ENCODE results near the gene COL4A3. TPM values are rescaled to one million over a fixed set of nuclear protein-coding genes. Genes with fewer than 3 reads are reported as not detected.

Gene COL4A3
- polyA plus RNA-seq, 3 donors, result 0.03 TPM; not detected in 2

- H3K27ac Mint-ChIP-seq, result no peak overlapping the region
- Histone ChIP-seq H3K4me3 (replicated peaks in 1 of 3; ENCODE audit: low read depth in 2 of 3, low read length in 3 of 3) (no peak overlapping the region), H3K9ac (ENCODE audit: insufficient read depth, low read length, poor library complexity, severe bottlenecking) (no peak overlapping the region), H3K27me3 (ENCODE audit: control insufficient read depth in 2 of 2, insufficient read depth in 2 of 2, low read length in 2 of 2) (peaks cover 32 to 41% of the 10 kb centered on the region in 2 donors), H3K27ac (ENCODE audit: low read depth in 1 of 2, low read length in 2 of 2) (no peak overlapping the region), H2AFZ (ENCODE audit: insufficient read depth, low read depth, low read length, poor library complexity, severe bottlenecking) (no peak overlapping the region), H3K4me1 (ENCODE audit: control insufficient read depth in 1 of 2, insufficient read depth in 2 of 2, low read length in 2 of 2) (no peaks in the 10 kb centered on the region), H3K4me2 (replicated peaks; ENCODE audit: extremely low read depth, low read length, poor library complexity, severe bottlenecking) (no peak overlapping the region), H3K9me3 (replicated peaks in 1 of 2; ENCODE audit: control insufficient read depth in 1 of 2, insufficient read depth in 1 of 2, low read length in 2 of 2) (peaks cover 0 to 4% of the 10 kb centered on the region in 2 donors), H4K20me1 (ENCODE audit: insufficient read depth, low read length) (no peaks in the 10 kb centered on the region), H3K79me2 (ENCODE audit: insufficient read depth, low read length) (no peaks in the 10 kb centered on the region), H3K36me3 (replicated peaks in 1 of 2; ENCODE audit: control insufficient read depth in 1 of 2, insufficient read depth in 2 of 2, low read length in 2 of 2) (no peaks in the 10 kb centered on the region)
- WGBS (ENCODE audit: insufficient coverage), result no CpG with 5 or more reads among the region's 2 CpGs
- H3K27me3 Mint-ChIP-seq (ENCODE audit: low read depth in 3 of 3), result peaks cover 34 to 46% (median 42%) of the 10 kb centered on the region in 3 donors
- no peak overlapping the region for H3K4me3 Mint-ChIP-seq
- intact Hi-C loops (cut with micrococcal nuclease), result no loop called here
- TF ChIP-seq CTCF (IDR thresholded peaks at IDR 0.05), result no peak
- H3K9me3 Mint-ChIP-seq, result peaks cover 0 to 3% (median 0%) of the 10 kb centered on the region in 7 donors
- no peak for DNase-seq
- no peaks in the 10 kb centered on the region for H3K36me3 Mint-ChIP-seq
- H3K4me1 Mint-ChIP-seq, result no peaks in the 10 kb centered on the region
Observed at GRCh38 chr2:227160164-227160563, 4.3 kb upstream of the COL4A3 start.

GRCh38 chr2:227161947-227162346 lies 2.5 kb upstream of the COL4A3 start:
- intact Hi-C loops (cut with micrococcal nuclease), result no loop called here
- no peak for DNase-seq
- H4K20me1 ChIP-seq (ENCODE audit: insufficient read depth, low read length), result no peaks in the 10 kb centered on the region
- peaks cover 50 to 60% (median 54%) of the 10 kb centered on the region in 3 donors for H3K27me3 Mint-ChIP-seq (ENCODE audit: low read depth in 3 of 3)
- TF ChIP-seq CTCF (IDR thresholded peaks at IDR 0.05), result no peak
- no peaks in the 10 kb centered on the region for H3K4me1 Mint-ChIP-seq
- H3K9ac ChIP-seq (ENCODE audit: insufficient read depth, low read length, poor library complexity, severe bottlenecking), result no peak overlapping the region
- H3K9me3 ChIP-seq (replicated peaks in 1 of 2; ENCODE audit: control insufficient read depth in 1 of 2, insufficient read depth in 1 of 2, low read length in 2 of 2), result peaks cover 0 to 4% of the 10 kb centered on the region in 2 donors
- H3K36me3 Mint-ChIP-seq, result no peaks in the 10 kb centered on the region
- H3K36me3 ChIP-seq (replicated peaks in 1 of 2; ENCODE audit: control insufficient read depth in 1 of 2, insufficient read depth in 2 of 2, low read length in 2 of 2), result no peaks in the 10 kb centered on the region
- H3K27ac ChIP-seq (ENCODE audit: low read depth in 1 of 2, low read length in 2 of 2), result no peak overlapping the region
- peaks cover 0 to 5% (median 0%) of the 10 kb centered on the region in 7 donors for H3K9me3 Mint-ChIP-seq
- peak overlapping the region in 1 of 2 donors; percentile 60 for H3K4me3 Mint-ChIP-seq
- no peaks in the 10 kb centered on the region for H3K79me2 ChIP-seq (ENCODE audit: insufficient read depth, low read length)
- no peak overlapping the region for H2AFZ ChIP-seq (ENCODE audit: insufficient read depth, low read depth, low read length, poor library complexity, severe bottlenecking)
- H3K4me3 ChIP-seq (replicated peaks in 1 of 3; ENCODE audit: low read depth in 2 of 3, low read length in 3 of 3), result no peak overlapping the region
- no peaks in the 10 kb centered on the region for H3K4me1 ChIP-seq (ENCODE audit: control insufficient read depth in 1 of 2, insufficient read depth in 2 of 2, low read length in 2 of 2)
- H3K27me3 ChIP-seq (ENCODE audit: control insufficient read depth in 2 of 2, insufficient read depth in 2 of 2, low read length in 2 of 2), result peaks cover 48 to 59% of the 10 kb centered on the region in 2 donors
- no peak overlapping the region for H3K27ac Mint-ChIP-seq
- no peak overlapping the region for H3K4me2 ChIP-seq (replicated peaks; ENCODE audit: extremely low read depth, low read length, poor library complexity, severe bottlenecking)
